ENCODE data around the gene HTR4.

GRCh38 chr5:148523139-148523538, 131.2 kb downstream of the HTR4 start:
- TF ChIP-seq FOXK2 (IDR thresholded peaks at IDR 0.05) = no peak
- no peak for TF ChIP-seq SP1 (IDR thresholded peaks at IDR 0.05)
- TF ChIP-seq ZNF384 (IDR thresholded peaks at IDR 0.05) = no peak
- TF ChIP-seq BHLHE40 (IDR thresholded peaks at IDR 0.05; ENCODE audit: borderline replicate concordance) = no peak
- no peak for TF ChIP-seq PKNOX1 (IDR thresholded peaks at IDR 0.05)
- TF ChIP-seq SUZ12 (IDR thresholded peaks at IDR 0.05) = no peak
- TF ChIP-seq NFRKB (IDR thresholded peaks at IDR 0.05) = no peak

Data from HEK293T (cell line).